ENCODE measurements around the gene RAB37.

GRCh38 chr17:74761931-74762330 is 24.9 kb downstream of the RAB37 start:
- TF ChIP-seq HDGF (IDR thresholded peaks at IDR 0.05; ENCODE audit: borderline replicate concordance) (no peak), FOXM1 (IDR thresholded peaks at IDR 0.05; ENCODE audit: borderline replicate concordance) (no peak)
